SK-N-SH (cell line): ENCODE results near the gene KAT14. TPM values are rescaled to one million over a fixed set of nuclear protein-coding genes. Genes with fewer than 3 reads are reported as not detected.

Experiments
- CTCF ChIA-PET: fragments of 300-600, 350-600 bp; formaldehyde crosslinking; extraction: SDS; loops from one replicate; lab custom pipeline; 2021; lab: Yijun Ruan, JAX
- POLR2A ChIA-PET: fragments of 350-600 bp; sonication (Branson Sonifier 250); formaldehyde crosslinking; extraction: SDS; loops from one replicate; lab custom pipeline; 2020; ENCODE audit warnings: antibody characterized with exemption, inconsistent platforms; lab: Yijun Ruan, JAX
- DNase-seq: peaks from one replicate; pipeline ENCODE4 v3.0.0; 2012
- H2AFZ ChIP-seq: fragments of 200-600 bp; sonication (generic); 2 replicates; pipeline ENCODE4 v1.8.1; 2016; ENCODE audit warnings: antibody characterized with exemption, mild to moderate bottlenecking, low read depth
- H3F3A ChIP-seq: fragments of 200-600 bp; sonication (generic); replicated peaks from 2 replicates; pipeline ENCODE3; 2016; ENCODE audit warnings: antibody characterized with exemption, mild to moderate bottlenecking; ENCODE audit not compliant: insufficient read depth
- H3K27ac ChIP-seq, 2 experiments: fragments of 200-500 bp in 1 of 2; fragments of 200-600 bp in 1 of 2; sonication (Bioruptor generic) in 1 of 2; sonication (generic), shearing (Covaris generic) in 1 of 2; 2 replicates each; pipeline versions ENCODE4 v1.5.1 to v1.6.1; 2014 to 2016; ENCODE audit warnings: low read depth in 2 of 2, inconsistent platforms in 1 of 2, low read length in 1 of 2, mild to moderate bottlenecking in 1 of 2, mixed read lengths in 1 of 2
- H3K27me3 ChIP-seq: fragments of 200-600 bp; sonication (generic), shearing (Covaris generic); 2 replicates; pipeline ENCODE4 v1.6.1; 2016; ENCODE audit warnings: mixed run types; ENCODE audit not compliant: insufficient read depth
- H3K36me3 ChIP-seq, 2 experiments: fragments of 200-500 bp in 1 of 2; fragments of 200-600 bp in 1 of 2; sonication (Bioruptor generic) in 1 of 2; sonication (generic) in 1 of 2; replicated peaks in 1 of 2; 2 replicates each; pipeline versions ENCODE3 to v1.5.1; 2014 to 2016; ENCODE audit warnings: low read length in 1 of 2, mild to moderate bottlenecking in 1 of 2; ENCODE audit not compliant: insufficient read depth in 2 of 2, control insufficient read depth in 1 of 2
- H3K4me1 ChIP-seq, 2 experiments: fragments of 200-500 bp in 1 of 2; fragments of 200-600 bp in 1 of 2; sonication (Bioruptor generic) in 1 of 2; sonication (generic), shearing (Covaris generic) in 1 of 2; 2 replicates each; pipeline versions ENCODE4 v1.5.1 to v1.6.1; 2014 to 2016; ENCODE audit warnings: low read depth in 1 of 2, low read length in 1 of 2, mixed run types in 1 of 2; ENCODE audit not compliant: insufficient read depth in 2 of 2, control insufficient read depth in 1 of 2
- H3K4me2 ChIP-seq: fragments of 200-600 bp; sonication (generic), shearing (Covaris generic); 2 replicates; pipeline ENCODE4 v1.6.1; 2017; ENCODE audit warnings: mixed run types
- H3K4me3 ChIP-seq, 2 experiments: fragments of 200-500 bp in 1 of 2; fragments of 200-600 bp in 1 of 2; sonication (Bioruptor generic) in 1 of 2; sonication (generic), shearing (Covaris generic) in 1 of 2; 2 replicates each; pipeline versions ENCODE4 v1.5.1 to v1.8.1; 2014 to 2016; ENCODE audit warnings: low read depth in 2 of 2, inconsistent platforms in 1 of 2, low read length in 1 of 2, mild to moderate bottlenecking in 1 of 2, mixed read lengths in 1 of 2, moderate library complexity in 1 of 2
- H3K79me2 ChIP-seq: fragments of 200-600 bp; sonication (generic); 2 replicates; pipeline ENCODE4 v1.8.1; 2017; ENCODE audit warnings: mild to moderate bottlenecking; ENCODE audit not compliant: insufficient read depth
- H3K9ac ChIP-seq: fragments of 200-600 bp; sonication (generic); 2 replicates; pipeline ENCODE4 v1.6.1; 2017; ENCODE audit warnings: mixed run types
- H3K9me2 ChIP-seq: fragments of 200-600 bp; sonication (generic); 2 replicates; pipeline ENCODE4 v1.6.1; 2017; ENCODE audit warnings: mixed run types
- H3K9me3 ChIP-seq: fragments of 200-600 bp; sonication (generic); 2 replicates; pipeline ENCODE4 v1.6.1; 2017; ENCODE audit warnings: mixed run types, mild to moderate bottlenecking, moderate library complexity
- H4K20me1 ChIP-seq: fragments of 200-600 bp; sonication (generic); 2 replicates; pipeline ENCODE4 v1.6.1; 2017; ENCODE audit warnings: mild to moderate bottlenecking, mixed run types; ENCODE audit not compliant: insufficient read depth
- CHD2 ChIP-seq: fragments of 150-350 bp; IDR thresholded peaks from 2 replicates; pipeline ENCODE4 v1.6.1; 2018; ENCODE audit warnings: low read length; ENCODE audit not compliant: partially characterized antibody
- ELF1 ChIP-seq: IDR thresholded peaks from 2 replicates; pipeline ENCODE4 v1.4.0; 2012
- EZH2phosphoT487 ChIP-seq: fragments of 200-600 bp; sonication (generic); IDR thresholded peaks from 2 replicates; pipeline ENCODE4 v1.6.1; 2017; ENCODE audit warnings: low read depth, mixed run types, mild to moderate bottlenecking, antibody characterized with exemption, moderate library complexity, borderline replicate concordance
- FOXM1 ChIP-seq: IDR thresholded peaks from 2 replicates; pipeline ENCODE4 v1.4.0; 2012; ENCODE audit warnings: low read depth, mild to moderate bottlenecking
- GABPA ChIP-seq: IDR thresholded peaks from 2 replicates; pipeline ENCODE4 v1.4.0; 2012; ENCODE audit warnings: low read depth, mild to moderate bottlenecking
- IRF3 ChIP-seq: fragments of 150-350 bp; IDR thresholded peaks from 2 replicates; pipeline ENCODE4 v1.6.1; 2016; ENCODE audit warnings: mild to moderate bottlenecking, low read depth, low read length
- JUND ChIP-seq: IDR thresholded peaks from 2 replicates; pipeline ENCODE4 v1.4.0; 2012
- MAX ChIP-seq: IDR thresholded peaks from 2 replicates; pipeline ENCODE4 v1.4.0; 2012; ENCODE audit warnings: low read depth
- NFIC ChIP-seq: IDR thresholded peaks from 2 replicates; pipeline ENCODE4 v1.4.0; 2012; ENCODE audit warnings: borderline replicate concordance
- NRF1 ChIP-seq: IDR thresholded peaks from 2 replicates; pipeline ENCODE4 v1.6.1; 2012; ENCODE audit warnings: low read depth, mild to moderate bottlenecking, low read length
- POLR2AphosphoS5 ChIP-seq: IDR thresholded peaks from 2 replicates; pipeline ENCODE4 v1.6.1; 2012; ENCODE audit warnings: low read depth, low read length
- RAD21 ChIP-seq: IDR thresholded peaks from 2 replicates; pipeline ENCODE4 v1.6.1; 2012; ENCODE audit warnings: mild to moderate bottlenecking, low read length
- RCOR1 ChIP-seq: fragments of 150-350 bp; IDR thresholded peaks from 2 replicates; pipeline ENCODE4 v1.6.1; 2017; ENCODE audit warnings: antibody characterized with exemption, low read length
- RFX5 ChIP-seq: IDR thresholded peaks from 2 replicates; pipeline ENCODE4 v1.6.1; 2012; ENCODE audit warnings: mild to moderate bottlenecking, improper control_type of control experiment, low read length
- RXRA ChIP-seq: IDR thresholded peaks from 2 replicates; pipeline ENCODE4 v1.4.0; 2012; ENCODE audit warnings: low read depth, mild to moderate bottlenecking, borderline replicate concordance
- USF2 ChIP-seq: fragments of 150-350 bp; IDR thresholded peaks from 2 replicates; pipeline ENCODE4 v1.6.1; 2017; ENCODE audit warnings: antibody characterized with exemption, low read length, low read depth, borderline replicate concordance
- ZBTB33 ChIP-seq: IDR thresholded peaks from 2 replicates; pipeline ENCODE4 v1.4.0; 2012; ENCODE audit warnings: low read depth, borderline replicate concordance
- WGBS: methylation state at CpG from one replicate; pipeline ENCODE4 v1.1.6; 2017; ENCODE audit warnings: low lambda C conversion rate; 5-methylcytosine and 5-hydroxymethylcytosine counted together
- polyA plus RNA-seq, 3 experiments: library from polyadenylated mRNA; depleted of rRNA; stranded (reverse); fragments of >200 nt; gene quantifications; 2 replicates each; pipeline ENCODE4 v1.2.3, GENCODE V29; 2012

KAT14 gene
- polyA plus RNA-seq, 1 of the 3 experiments (the other 2 are of a cell fraction), result 7.3 TPM

- Histone ChIP-seq H3K9me3 (no peaks in the 10 kb centered on the region), H3K27ac (no peak overlapping the region), H3K36me3 (no peaks in the 10 kb centered on the region), H3K4me2 (no peak overlapping the region), H4K20me1 (no peaks in the 10 kb centered on the region), H3F3A (no peaks in the 10 kb centered on the region), H3K9ac (no peak overlapping the region), H3K79me2 (no peaks in the 10 kb centered on the region), H3K9me2 (no peaks in the 10 kb centered on the region), H2AFZ (no peak overlapping the region), H3K4me3 (no peak overlapping the region), H3K27me3 (no peaks in the 10 kb centered on the region), H3K4me1 (no peaks in the 10 kb centered on the region)
- POLR2A ChIA-PET, result no interaction called here
- WGBS, result 30% methylated on average over 5 of the region's 5 CpGs
- CTCF ChIA-PET, result no interaction called here
- TF ChIP-seq JUND (no peak), POLR2AphosphoS5 (no peak), GABPA (no peak), RCOR1 (no peak), RFX5 (no peak), RAD21 (no peak), ZBTB33 (no peak), NRF1 (no peak), RXRA (no peak), EZH2phosphoT487 (no peak), CHD2 (no peak), IRF3 (no peak), NFIC (no peak), MAX (no peak), USF2 (no peak), ELF1 (no peak), FOXM1 (no peak)
- no peak for DNase-seq
These were observed 77.9 kb downstream of the KAT14 start for GRCh38 chr20:18215566-18215965.
